PC-9 (cell line): ENCODE measurements around the gene DMRTB1. TPM values are rescaled to one million over a fixed set of nuclear protein-coding genes. Genes with fewer than 3 reads are reported as not detected.

ENCODE experiments used
- BruUV-seq: library from RNA; stranded (reverse); fragments of 400-500 nt; replicated peaks from 2 replicates; lab custom pipeline; 2021; lab: Mats Ljungman, UMichigan
- CTCF ChIA-PET: fragments of 300-600 bp; sonication (Branson Sonifier 250); formaldehyde crosslinking; loops from one replicate; lab custom pipeline; 2022; ENCODE audit warnings: antibody characterized with exemption; lab: Charles Lee
- POLR2A ChIA-PET: fragments of 300-600 bp; sonication (Branson Sonifier 250); formaldehyde crosslinking; loops from one replicate; lab custom pipeline; 2022; ENCODE audit warnings: antibody characterized with exemption; ENCODE audit not compliant: unreplicated experiment; lab: Charles Lee
- DNase-seq, 2 experiments: peaks; one replicate each; pipeline versions ENCODE4 v3.0.0 to v3.0.0-alpha.2; 2015 to 2022; ENCODE audit warnings: mixed read lengths in 1 of 2
- H2AFZ ChIP-seq: fragments of 200-600 bp; sonication (generic); 2 replicates; pipeline ENCODE4 v1.8.1; 2017; ENCODE audit warnings: antibody characterized with exemption
- H3F3A ChIP-seq: fragments of 200-600 bp; sonication (generic); 2 replicates; pipeline ENCODE4 v1.8.1; 2017; ENCODE audit warnings: antibody characterized with exemption, mild to moderate bottlenecking, low read depth; ENCODE audit not compliant: insufficient read depth
- H3K27ac ChIP-seq: fragments of 200-600 bp; sonication (generic); 2 replicates; pipeline ENCODE4 v1.6.1; 2016; ENCODE audit warnings: mixed run types
- H3K27me3 ChIP-seq: fragments of 200-600 bp; sonication (generic); 2 replicates; pipeline ENCODE4 v1.6.1; 2016; ENCODE audit warnings: low read depth, mixed run types; ENCODE audit not compliant: insufficient read depth
- H3K36me3 ChIP-seq: fragments of 200-600 bp; sonication (generic); 2 replicates; pipeline ENCODE4 v1.6.1; 2016; ENCODE audit warnings: low read depth, mixed run types
- H3K4me1 ChIP-seq: fragments of 200-600 bp; sonication (generic); replicated peaks from 2 replicates; pipeline ENCODE4 v1.6.1; 2016; ENCODE audit warnings: mixed run types; ENCODE audit not compliant: insufficient read depth
- H3K4me2 ChIP-seq: fragments of 200-600 bp; sonication (generic); 2 replicates; pipeline ENCODE4 v1.6.1; 2017; ENCODE audit warnings: mixed run types
- H3K4me3 ChIP-seq: fragments of 200-600 bp; sonication (generic); 2 replicates; pipeline ENCODE4 v1.6.1; 2016; ENCODE audit warnings: mixed run types
- H3K79me2 ChIP-seq: fragments of 200-600 bp; sonication (generic); 2 replicates; pipeline ENCODE4 v1.6.1; 2017; ENCODE audit warnings: low read depth, mixed run types
- H3K9me2 ChIP-seq: fragments of 200-600 bp; sonication (generic); 2 replicates; pipeline ENCODE4 v1.8.1; 2017; ENCODE audit warnings: mild to moderate bottlenecking; ENCODE audit not compliant: insufficient read depth
- H3K9me3 ChIP-seq: fragments of 200-600 bp; sonication (generic); 2 replicates; pipeline ENCODE4 v1.8.1; 2016; ENCODE audit warnings: low read depth; ENCODE audit not compliant: insufficient read depth
- H4K20me1 ChIP-seq: fragments of 200-600 bp; sonication (generic); 2 replicates; pipeline ENCODE4 v1.8.1; 2017; ENCODE audit not compliant: insufficient read depth
- EZH2 ChIP-seq: fragments of 200-600 bp; sonication (generic); IDR thresholded peaks from 2 replicates; pipeline ENCODE4 v1.8.0; 2017; ENCODE audit warnings: antibody characterized with exemption, low read depth
- intact Hi-C: fragments of 100-400 bp; cut with micrococcal nuclease; formaldehyde crosslinking; loops from one replicate; pipeline ENCODE4 v1.10.0; 2022; ENCODE audit not compliant: unreplicated experiment
- total RNA-seq: library from RNA; stranded (reverse); gene quantifications from 2 replicates; pipeline ENCODE4 v1.2.3, GENCODE V29; 2021
- TF ChIP-seq, protein P1 (sequence below): fragments of 200-600 bp; sonication (generic); conservative IDR thresholded peaks from 2 replicates; pipeline ENCODE4 v1.6.1; 2017; ENCODE audit warnings: mixed run types, antibody characterized with exemption, mild to moderate bottlenecking, moderate library complexity

The DMRTB1 gene
- total RNA-seq, 1 experiment from 2014 or later = not detected

GRCh38 chr1:53458634-53459033 lies 565 bp upstream of the DMRTB1 start:
- intact Hi-C loops = no loop called here
- Histone ChIP-seq H4K20me1 (no peaks in the 10 kb centered on the region), H3K27me3 (0 out of 2 replicates have a peak, but pooled peaks cover 5% of the 10 kb centered on the region), H3K4me1 (no peaks in the 10 kb centered on the region), H3K9me2 (no peaks in the 10 kb centered on the region), H2AFZ (no peak overlapping the region), H3K4me3 (no peak overlapping the region), H3K36me3 (no peaks in the 10 kb centered on the region), H3K27ac (no peak overlapping the region), H3K9me3 (no peaks in the 10 kb centered on the region), H3K79me2 (no peaks in the 10 kb centered on the region), H3F3A (no peaks in the 10 kb centered on the region), H3K4me2 (no peak overlapping the region)
- TF ChIP-seq, protein P1, sequence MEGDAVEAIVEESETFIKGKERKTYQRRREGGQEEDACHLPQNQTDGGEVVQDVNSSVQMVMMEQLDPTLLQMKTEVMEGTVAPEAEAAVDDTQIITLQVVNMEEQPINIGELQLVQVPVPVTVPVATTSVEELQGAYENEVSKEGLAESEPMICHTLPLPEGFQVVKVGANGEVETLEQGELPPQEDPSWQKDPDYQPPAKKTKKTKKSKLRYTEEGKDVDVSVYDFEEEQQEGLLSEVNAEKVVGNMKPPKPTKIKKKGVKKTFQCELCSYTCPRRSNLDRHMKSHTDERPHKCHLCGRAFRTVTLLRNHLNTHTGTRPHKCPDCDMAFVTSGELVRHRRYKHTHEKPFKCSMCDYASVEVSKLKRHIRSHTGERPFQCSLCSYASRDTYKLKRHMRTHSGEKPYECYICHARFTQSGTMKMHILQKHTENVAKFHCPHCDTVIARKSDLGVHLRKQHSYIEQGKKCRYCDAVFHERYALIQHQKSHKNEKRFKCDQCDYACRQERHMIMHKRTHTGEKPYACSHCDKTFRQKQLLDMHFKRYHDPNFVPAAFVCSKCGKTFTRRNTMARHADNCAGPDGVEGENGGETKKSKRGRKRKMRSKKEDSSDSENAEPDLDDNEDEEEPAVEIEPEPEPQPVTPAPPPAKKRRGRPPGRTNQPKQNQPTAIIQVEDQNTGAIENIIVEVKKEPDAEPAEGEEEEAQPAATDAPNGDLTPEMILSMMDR = no peak
- TF ChIP-seq EZH2 = no peak
- ChIA-PET CTCF (interaction anchor here (0.7 kb wide), 1 partner anchor 816 kb away, joined by 3 read pairs; no protein-coding TSS in a partner anchor), POLR2A (no interaction called here)
- BruUV-seq = no TSS peak
- peak in 1 of 2 experiments; percentile 25 for DNase-seq

- no peaks in the 10 kb centered on the region for H4K20me1 ChIP-seq
- ChIA-PET CTCF (no interaction called here), POLR2A (no interaction called here)
- no peaks in the 10 kb centered on the region for H3F3A ChIP-seq
- no peak overlapping the region for H3K4me3 ChIP-seq
- H3K9me2 ChIP-seq = no peaks in the 10 kb centered on the region
- no peak overlapping the region for H3K27ac ChIP-seq
- H2AFZ ChIP-seq = no peak overlapping the region
- TF ChIP-seq, protein P1 = no peak
- intact Hi-C loops = no loop called here
- no peak overlapping the region for H3K4me2 ChIP-seq
- peak in 1 of 2 experiments; percentile 28 for DNase-seq
- H3K36me3 ChIP-seq = no peaks in the 10 kb centered on the region
- 0 out of 2 replicates have a peak, but pooled peaks cover 3% of the 10 kb centered on the region for H3K27me3 ChIP-seq
- no peaks in the 10 kb centered on the region for H3K79me2 ChIP-seq
- no peaks in the 10 kb centered on the region for H3K9me3 ChIP-seq
- no peaks in the 10 kb centered on the region for H3K4me1 ChIP-seq
- no TSS peak for BruUV-seq
These were observed 1.0 kb downstream of the DMRTB1 start for GRCh38 chr1:53460211-53460634.

- CTCF ChIA-PET = no interaction called here
- Histone ChIP-seq H3F3A (no peaks in the 10 kb centered on the region), H3K27ac (no peak overlapping the region), H3K4me1 (no peaks in the 10 kb centered on the region), H4K20me1 (no peaks in the 10 kb centered on the region), H3K9me3 (no peaks in the 10 kb centered on the region), H3K79me2 (no peaks in the 10 kb centered on the region), H2AFZ (no peak overlapping the region), H3K4me3 (no peak overlapping the region), H3K27me3 (no peaks in the 10 kb centered on the region), H3K9me2 (no peaks in the 10 kb centered on the region), H3K36me3 (no peaks in the 10 kb centered on the region), H3K4me2 (no peak overlapping the region)
- DNase-seq = peak in 1 of 2 experiments; percentile 26
- no TSS peak for BruUV-seq
- POLR2A ChIA-PET = no interaction called here
- TF ChIP-seq, protein P1 = no peak
- TF ChIP-seq EZH2 = no peak
- intact Hi-C loops = no loop called here
These were observed 1.6 kb downstream of the DMRTB1 start for GRCh38 chr1:53460666-53461322.
